Caki2 (cell line): Measurements from ENCODE around the gene VTI1A. TPM values are rescaled to one million over a fixed set of nuclear protein-coding genes. Genes with fewer than 3 reads are reported as not detected.
"Not testable (repeated sequence)": the region's sequence is repeated elsewhere in the genome, so short reads cannot be mapped to it uniquely, and the experiment has no call there.

ENCODE experiments used
- DNase-seq: peaks from one replicate; pipeline ENCODE4 v3.0.0-alpha.2; 2015; ENCODE audit warnings: low read depth
- in situ Hi-C: cut with HindIII; loops from 2 replicates; pipeline ENCODE4 v1.10.0; 2016; ENCODE audit warnings: low sequenced_read_pairs, low pct_unique_long_range_greater_than_20kb, mixed read lengths
- total RNA-seq: library from RNA; depleted of rRNA; stranded (reverse); fragments of >200 nt; shearing (Covaris generic); gene quantifications from 2 replicates; pipeline ENCODE4 v1.2.3, GENCODE V29; 2014; ENCODE audit warnings: low replicate concordance

Gene VTI1A
- total RNA-seq, 1 experiment from 2014 or later = 17.8 TPM

DNA sequence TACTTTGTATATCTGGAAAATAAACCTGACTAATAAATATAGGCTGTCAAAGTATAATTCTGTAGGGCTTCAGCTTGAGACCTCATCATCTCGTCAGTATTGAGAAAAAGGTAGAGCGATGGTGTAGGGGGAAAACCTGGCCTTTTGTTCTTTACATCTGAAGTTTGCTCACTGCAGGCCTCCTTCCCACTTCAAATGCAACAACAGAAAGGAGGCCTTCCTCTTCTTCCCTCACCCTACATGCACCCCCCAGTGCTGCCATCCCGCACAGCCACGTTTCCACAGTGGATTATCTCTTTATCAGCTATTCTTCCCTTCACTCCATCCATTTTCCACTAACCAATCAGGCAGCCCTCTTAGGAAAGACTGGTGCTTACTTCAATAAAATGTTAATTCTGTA, 112.3 kb downstream of the VTI1A start:
- in situ Hi-C loops = no loop called here
- DNase-seq = no peak

DNA sequence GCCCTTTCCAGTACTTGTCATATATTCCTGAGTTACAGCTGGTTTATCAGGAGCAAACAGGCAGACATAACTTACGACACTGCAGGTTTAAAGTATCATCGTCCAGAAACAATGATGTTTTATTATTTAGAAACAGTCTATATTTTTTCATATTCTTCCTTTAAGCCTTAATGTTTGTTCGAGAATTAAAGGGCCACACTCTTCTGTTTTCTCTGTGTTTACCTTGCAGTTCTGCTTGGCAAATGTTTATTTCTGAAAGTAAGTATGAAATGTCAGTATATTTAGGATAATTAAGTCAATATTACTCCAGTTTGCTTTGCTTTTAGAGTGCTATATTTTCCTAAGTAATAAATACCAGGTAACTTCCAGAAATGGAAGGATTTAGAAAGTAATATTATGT, 115.1 kb downstream of the VTI1A start:
- DNase-seq = no peak
- in situ Hi-C loops = no loop called here

DNA sequence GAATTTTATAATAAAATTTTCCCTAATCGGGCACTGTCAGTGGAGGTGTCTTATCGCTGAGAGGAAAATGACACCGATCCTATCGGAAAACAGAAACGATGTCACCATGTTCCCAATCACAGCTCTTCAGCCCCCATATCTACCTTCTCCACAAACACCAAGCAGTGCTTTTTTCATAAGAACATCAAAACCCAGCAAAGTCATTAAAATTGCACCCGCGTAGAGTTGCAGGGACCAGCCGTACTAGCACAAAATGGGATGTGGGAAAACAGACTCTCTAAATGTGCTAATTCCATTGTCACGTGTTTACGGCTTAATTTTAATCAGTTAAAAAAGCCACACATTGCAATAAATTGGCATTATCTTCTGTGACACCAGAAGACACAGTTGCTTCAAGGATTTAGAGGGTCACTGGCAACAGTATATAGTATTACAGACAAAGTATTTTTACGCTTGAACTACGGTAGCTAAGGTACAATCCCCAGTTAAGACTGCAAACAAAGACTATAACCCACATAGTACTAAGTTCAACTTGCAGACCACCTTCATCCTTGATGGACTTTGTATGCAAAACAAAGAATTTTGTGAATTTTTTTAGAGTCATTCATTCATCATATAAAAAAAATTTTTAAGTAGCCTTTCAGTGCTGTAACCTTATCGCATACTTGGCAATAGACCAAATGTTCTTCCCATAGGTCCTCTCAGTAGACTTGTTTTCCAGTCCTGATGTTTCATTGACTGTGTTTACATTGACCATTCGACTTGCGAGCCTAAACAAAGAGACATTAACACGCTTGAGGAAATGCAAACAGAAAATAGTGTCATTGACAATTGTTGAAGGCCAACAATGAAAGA, 116.0 kb downstream of the VTI1A start:
- in situ Hi-C loops = no loop called here
- DNase-seq = no peak

DNA sequence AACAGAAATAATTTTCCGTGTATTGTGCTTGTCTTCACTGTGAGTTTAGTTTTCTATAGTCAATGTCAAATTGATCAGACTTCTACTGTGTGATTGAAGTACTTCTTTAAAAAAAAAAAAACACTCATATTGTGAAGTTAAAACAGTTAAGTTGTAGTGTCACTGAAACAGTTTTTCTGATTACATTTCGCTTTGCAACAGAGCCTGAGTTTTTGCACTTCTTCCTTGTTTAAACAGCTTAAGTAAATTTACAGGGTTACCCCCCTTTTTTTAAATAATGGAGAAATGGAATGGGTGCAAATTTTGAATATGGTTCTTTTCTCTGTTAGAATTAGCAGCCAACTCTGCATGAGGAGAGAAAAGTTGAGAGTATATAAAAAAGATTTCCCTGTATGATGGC, 117.3 kb downstream of the VTI1A start:
- in situ Hi-C loops = no loop called here
- DNase-seq = no peak

DNA sequence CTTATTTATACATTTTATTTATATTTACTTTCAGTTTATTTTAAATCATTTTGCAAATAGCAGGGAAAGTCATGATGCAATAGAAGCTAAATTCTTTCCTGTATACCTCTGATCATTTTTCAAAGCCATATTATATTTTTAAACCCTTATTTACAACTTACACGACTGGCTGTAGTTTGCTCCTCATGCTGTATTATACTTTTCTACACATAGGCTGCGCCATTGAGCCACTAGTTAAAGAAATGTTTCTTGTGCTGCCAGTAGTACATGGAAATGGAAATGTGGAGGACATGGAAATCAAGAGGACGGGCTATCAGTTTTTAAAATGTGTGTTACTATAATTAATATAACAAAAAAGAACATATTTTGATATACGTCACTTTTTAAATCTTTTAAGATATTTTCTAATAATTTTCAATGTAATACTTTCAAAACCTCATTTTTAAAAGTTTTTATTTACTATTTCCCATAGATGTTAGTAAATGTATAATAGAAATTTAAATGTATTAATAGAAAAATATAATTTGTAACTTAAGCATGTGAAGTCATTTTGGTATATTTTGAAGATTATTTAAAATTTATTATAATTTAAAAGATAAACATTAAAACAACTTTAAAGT, 118.5 kb downstream of the VTI1A start:
- peak; percentile 56 for DNase-seq
- in situ Hi-C loops = no loop called here

DNA sequence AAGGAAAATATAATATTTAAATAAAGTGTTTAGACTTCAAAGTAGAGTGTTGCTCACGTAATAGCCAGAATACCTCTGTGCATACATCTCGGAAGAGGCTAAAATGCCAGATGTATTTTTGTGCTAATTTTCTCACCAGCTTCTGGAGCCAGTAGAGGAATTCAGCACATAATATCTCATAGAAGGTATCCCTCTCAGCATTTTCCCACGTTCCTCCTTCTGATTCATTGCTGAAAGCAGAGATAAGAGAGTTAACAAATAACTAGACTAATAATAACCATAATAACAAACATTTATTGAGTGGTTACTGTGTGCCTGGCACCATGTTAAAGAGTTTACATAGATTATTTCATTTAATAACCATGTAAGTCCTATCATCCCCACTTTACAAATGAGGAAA, 123.6 kb downstream of the VTI1A start:
- in situ Hi-C loops = no loop called here
- no peak for DNase-seq

DNA sequence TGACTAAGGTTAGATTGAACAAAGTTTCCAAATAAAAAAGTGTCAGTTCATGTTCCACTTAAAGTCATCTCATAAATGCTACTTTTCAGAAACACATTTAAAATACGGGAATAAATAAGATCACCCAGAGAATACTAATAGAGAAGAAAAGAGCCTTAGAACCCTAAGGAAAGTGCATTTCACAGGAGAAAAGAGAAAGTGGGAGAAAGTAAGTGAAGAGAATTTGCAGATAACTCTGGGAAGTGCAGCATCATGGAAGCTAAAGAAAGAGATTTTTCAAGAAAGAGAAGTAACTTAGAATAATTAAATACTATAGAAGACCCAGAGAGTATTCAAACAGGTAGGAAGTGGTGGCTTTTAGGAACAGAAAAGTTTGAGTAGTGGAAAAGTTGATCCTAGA, 132.6 kb downstream of the VTI1A start:
- no peak for DNase-seq
- in situ Hi-C loops = no loop called here

DNA sequence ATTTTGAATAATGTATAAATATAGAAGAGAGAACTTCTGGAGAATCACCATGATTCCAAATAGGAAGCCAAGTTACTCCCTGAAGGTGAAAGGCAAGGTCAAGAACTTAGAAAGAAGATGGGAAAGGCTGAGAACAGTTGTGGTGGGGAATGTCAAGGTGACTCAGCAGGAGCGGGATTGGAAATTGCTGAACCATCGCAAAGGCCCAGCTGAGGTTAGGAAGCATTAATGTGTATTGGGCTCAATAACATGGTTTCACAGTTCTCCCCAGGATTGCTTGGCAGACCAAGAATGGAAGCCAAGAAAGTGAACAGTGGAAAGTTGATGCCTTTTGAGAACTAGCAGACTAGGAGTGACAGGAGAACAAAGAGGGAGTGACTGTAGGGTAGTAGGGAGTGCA, 133.3 kb downstream of the VTI1A start:
- peak; percentile 16 for DNase-seq
- in situ Hi-C loops = no loop called here

DNA sequence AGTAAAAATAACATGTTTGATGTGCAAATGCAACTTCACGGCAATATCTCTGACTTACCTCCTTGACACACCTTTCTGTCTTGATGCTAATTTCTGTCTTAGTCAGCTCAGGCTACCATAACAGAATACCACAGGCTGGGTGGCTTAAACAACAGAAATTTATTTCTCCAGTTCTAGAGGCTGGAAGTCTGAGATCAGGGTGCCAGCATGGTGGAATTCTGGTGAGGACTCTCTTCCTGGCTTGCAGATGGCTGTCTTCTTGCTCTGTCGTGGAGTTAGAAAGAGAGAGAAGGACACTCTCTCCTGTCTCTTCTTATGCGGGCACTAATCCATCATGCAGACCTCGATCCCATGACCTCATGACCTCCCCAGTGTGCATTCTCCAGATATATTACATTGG, 134.9 kb downstream of the VTI1A start:
- DNase-seq = no peak
- in situ Hi-C loops = no loop called here

DNA sequence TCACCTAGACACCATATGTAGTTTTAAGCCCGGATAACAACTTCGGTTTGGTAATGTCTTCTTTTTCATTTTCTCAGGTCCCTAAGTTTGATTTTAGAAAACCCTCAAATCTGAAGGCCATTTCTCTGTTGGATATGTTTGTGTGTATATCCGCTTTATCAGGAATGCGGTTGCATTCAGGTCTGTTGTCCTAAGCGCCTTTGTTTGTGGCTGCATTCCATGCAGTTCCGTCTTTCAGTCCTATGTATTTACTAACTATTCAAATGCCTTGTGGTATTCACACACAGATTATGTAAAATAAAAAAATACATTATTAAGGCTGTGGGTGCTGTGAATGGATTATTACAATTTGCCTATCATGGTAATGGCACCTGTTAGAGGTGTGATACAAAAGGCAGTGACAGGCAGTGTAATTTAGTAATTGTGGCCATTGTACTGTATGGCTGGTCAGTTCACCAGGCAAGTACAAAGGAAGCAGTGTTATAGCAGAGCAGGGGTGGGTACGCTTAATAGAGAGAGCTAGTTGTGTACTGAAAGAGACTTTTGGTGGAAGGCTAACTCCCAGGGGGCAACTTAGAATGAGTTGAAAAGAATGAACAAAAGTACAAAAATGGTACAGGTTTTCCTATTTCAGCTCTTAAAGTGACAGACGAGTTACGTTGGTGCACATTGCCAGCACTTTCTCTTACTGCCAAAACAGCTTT, 136.4 kb downstream of the VTI1A start:
- DNase-seq = no peak
- in situ Hi-C loops = no loop called here

DNA sequence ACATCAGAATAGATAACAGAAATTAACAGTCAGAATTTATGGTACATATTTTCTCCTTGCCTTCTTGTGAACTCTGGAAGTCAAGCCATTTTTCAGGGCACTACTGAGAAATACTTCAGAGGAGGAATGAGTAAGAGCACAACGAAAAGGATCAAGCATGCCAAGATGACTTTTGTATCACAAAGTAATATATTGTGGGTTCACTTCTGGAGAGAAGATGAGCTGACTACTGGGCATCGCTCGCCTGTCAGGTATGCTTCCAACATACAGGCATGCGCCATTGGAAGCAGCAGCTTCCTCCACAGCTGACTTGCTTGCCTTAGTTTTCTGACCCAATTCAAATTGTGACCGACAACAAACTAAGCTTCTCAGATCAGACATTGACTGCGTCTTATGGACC, 137.3 kb downstream of the VTI1A start:
- in situ Hi-C loops = no loop called here
- DNase-seq = no peak

DNA sequence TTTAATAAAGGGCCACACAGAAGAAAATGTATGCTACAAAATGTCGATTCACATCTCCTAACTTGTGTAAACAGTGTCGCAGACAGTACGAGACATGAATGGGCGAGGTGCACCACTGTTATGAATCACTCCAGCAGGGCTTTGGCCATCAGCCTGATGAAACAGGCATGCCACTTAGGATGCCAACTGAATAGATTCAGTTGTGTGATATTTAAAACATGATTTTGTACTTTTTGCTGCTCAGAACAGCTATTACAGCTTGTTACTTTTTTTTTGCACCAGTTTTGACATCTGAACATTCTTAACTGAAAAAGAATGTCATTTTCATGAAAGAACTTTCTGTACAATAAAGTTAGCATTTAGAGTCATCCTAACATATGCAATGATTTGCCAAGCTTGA, 138.1 kb downstream of the VTI1A start:
- peak; percentile 15 for DNase-seq
- in situ Hi-C loops = no loop called here

DNA sequence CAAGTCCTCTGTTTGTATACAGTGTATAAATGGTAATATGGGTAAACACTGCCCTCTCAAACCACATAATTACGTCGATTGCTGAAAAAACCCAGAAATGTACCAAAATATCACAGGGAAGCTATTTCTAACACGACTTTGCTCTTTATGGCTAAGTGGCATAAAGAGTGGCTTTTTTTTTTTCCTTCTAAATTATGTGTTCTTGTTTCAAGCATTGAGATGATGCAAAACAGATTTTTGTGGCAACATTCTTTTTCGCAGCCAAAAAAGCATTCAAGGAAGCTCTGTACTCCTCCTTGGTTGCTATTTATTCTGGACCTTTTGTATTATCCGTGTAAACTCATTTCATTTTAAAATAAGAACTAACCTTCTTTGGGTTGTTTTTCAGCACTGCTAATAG, 138.9 kb downstream of the VTI1A start:
- DNase-seq = no peak
- in situ Hi-C loops = no loop called here

DNA sequence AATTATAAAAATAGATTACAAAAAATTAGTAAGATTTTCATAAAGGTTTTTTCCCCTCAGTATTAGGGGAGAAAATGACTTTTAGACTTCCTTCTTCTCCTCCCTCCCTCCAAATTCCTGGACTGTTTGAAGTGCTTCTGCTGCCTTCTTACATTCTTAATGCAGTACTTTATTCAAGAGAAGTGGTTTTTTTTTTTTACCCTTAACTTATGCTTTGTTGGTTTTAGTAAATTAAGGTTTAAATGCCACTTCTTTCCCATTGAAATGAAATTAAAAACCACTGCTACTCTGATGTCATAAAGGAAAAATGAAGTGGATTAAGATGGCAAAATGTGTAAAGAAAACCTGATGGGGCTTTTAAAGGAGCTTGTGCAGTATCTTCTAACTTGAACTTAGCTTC, 140.7 kb downstream of the VTI1A start:
- DNase-seq = no peak
- in situ Hi-C loops = no loop called here

DNA sequence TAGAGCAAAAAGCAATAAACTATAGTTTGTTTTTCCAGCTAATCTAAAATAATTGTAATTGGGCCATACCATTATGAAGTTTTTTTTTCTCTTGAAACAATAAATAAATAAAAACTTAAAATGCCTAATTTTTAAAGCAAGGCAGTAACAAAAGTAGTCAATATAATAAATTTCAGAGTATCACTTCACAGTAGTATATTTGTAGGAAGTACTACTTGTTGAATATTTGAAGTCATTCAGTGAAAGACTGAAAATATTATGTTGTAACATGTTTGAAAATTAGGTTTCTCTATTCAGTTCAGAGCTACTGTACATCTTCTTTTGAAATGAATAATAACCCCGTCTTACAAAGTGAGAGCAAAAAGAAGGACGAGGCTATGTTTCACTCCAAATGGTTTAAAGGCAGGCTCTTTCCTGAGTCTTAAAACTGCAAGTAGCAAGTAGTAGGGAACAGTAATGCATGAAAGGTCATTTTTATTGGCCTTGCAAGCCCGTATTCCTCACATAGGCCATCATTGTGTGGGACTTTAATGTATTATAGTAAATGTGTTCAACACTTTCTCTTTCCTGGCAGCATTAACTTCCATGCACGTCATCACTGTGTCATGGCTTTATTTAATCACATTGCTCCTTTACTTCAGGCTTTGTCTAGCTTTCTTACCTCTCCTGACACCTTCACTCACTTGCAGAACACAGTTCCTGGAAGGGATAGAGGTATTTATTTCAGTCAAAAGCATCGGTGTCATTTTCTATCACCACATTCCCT, 141.4 kb downstream of the VTI1A start:
- in situ Hi-C loops = no loop called here
- no peak for DNase-seq

DNA sequence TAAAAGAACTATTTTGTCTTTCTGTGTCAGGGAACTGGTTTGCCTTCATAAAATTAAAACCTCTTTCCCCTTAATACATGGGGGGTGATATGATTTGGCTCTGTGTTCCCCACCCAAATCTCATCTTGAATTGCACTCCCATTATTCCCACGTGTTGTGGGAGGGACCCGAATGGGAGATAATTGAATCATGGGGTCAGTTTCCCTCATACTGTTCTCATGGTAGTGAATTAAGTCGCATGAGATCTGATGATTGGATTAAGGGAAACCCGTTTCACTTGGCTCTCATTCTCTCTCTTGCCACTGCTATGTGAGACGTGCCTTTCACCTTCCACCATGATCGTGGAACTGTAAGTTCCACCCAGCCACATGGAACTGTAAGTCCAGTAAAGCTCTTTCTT, 142.1 kb downstream of the VTI1A start:
- in situ Hi-C loops = no loop called here

DNA sequence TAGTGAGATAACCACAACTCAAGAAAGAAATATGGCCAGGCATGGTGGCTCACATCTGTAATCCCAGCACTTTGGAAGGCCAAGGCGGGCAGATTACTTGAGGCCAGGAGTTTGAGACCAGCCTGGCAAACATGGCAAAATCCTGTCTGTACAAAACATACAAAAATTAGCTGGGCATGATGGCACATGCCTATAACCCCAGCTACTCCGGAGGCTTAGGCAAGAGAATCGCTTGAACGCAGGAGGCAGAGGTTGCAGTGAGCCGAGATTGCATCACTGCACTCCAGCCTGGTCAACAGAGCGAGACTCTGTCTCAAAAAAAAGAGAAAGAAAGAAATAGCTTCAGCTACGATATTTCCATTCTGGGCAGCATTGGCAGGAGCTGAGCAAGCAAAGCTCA, 143.8 kb downstream of the VTI1A start:
- DNase-seq, in situ Hi-C loops: not testable (repeated sequence)

More for the DNA sequence above, 142.1 kb downstream of the VTI1A start:
- DNase-seq = no peak

DNA sequence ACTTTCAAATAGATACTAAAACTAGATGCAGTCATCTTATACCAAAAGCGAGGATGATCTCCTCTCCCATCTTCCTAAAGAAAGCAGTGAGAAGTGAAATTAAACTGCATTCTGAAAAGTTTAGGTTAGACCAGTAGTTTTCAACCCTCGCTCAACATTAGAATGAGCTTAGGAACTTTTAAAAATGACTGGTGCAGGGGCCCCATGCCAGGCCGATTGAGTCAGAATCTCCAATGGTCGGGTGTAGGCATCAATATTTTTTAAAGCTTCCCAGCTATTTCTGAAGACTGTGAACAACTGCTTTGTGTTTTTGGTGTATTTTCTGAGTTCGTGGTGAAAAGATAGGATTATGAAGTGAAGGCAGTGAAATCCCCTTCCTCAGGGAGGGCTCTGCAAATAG, 146.0 kb downstream of the VTI1A start:
- in situ Hi-C loops = no loop called here
- no peak for DNase-seq
